Lower leg skin (tissue), 4 donors: ENCODE results near the gene FOXA1. TPM values are rescaled to one million over a fixed set of nuclear protein-coding genes. Genes with fewer than 3 reads are reported as not detected.
"Not testable (repeated sequence)": the region's sequence is repeated elsewhere in the genome, so short reads cannot be mapped to it uniquely, and the experiment has no call there.

ENCODE experiments used
- DNase-seq, 2 donors: peaks; one replicate each; pipeline ENCODE4 v3.0.0-alpha.2; 2019; ENCODE audit warnings: low spot score in 2 of 2
- H3K4me3 ChIP-seq: fragments of 200-600 bp; sonication (generic); 2 replicates; pipeline ENCODE4 v1.5.1; 2017; ENCODE audit warnings: mild to moderate bottlenecking, low read depth; ENCODE audit not compliant: poor library complexity, severe bottlenecking
- CTCF ChIP-seq, 3 donors: fragments of 450-650 bp; IDR thresholded peaks; one replicate each; pipeline ENCODE4 v1.5.1; 2016; ENCODE audit warnings: antibody characterized with exemption in 3 of 3, mild to moderate bottlenecking in 3 of 3, moderate library complexity in 2 of 3
- POLR2A ChIP-seq, 2 donors: fragments of 450-650 bp; IDR thresholded peaks; one replicate each; pipeline ENCODE4 v1.6.1; 2016 to 2017; ENCODE audit warnings: antibody characterized with exemption in 2 of 2, mild to moderate bottlenecking in 1 of 2, moderate library complexity in 1 of 2
- WGBS, 2 donors: methylation state at CpG; one replicate each; pipeline ENCODE4 v1.1.5; 2018; 5-methylcytosine and 5-hydroxymethylcytosine counted together
- intact Hi-C: fragments of 100-400 bp; cut with DNase I; formaldehyde crosslinking; loops from one replicate; pipeline ENCODE4 v1.15.0; 2023; ENCODE audit warnings: low total_unique reads
- total RNA-seq, 4 donors: library from RNA; depleted of rRNA; stranded (reverse); fragments of >200 nt; gene quantifications; one replicate each; pipeline ENCODE4 v1.1.0, GENCODE V29; 2016

The FOXA1 gene
- total RNA-seq, 4 donors from 2014 or later: 2.7 to 9.8 (median 7.5) TPM

DNA sequence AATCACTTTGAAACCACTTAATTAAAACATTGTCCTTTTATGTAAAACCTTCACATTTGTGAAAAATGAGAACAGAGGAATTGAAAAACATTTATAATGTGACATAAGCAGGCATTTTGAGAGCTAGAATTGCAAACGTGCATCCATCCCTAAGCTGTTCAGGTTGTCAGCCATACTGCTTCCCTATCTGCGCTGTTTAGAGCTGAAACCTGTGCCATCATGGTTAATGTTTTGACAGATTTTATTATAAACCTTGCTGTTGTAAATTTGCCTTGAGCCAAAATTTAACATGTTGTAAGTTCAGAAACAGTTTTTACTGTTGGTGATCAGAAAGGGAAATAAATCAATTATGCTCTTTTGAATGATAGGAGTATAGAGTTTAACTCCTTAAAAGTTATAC lies 31.9 kb downstream of the FOXA1 start:
- TF ChIP-seq CTCF (IDR thresholded peaks at IDR 0.05) (no peak), POLR2A (IDR thresholded peaks at IDR 0.05) (no peak)
- no peak overlapping the region for H3K4me3 ChIP-seq
- intact Hi-C loops: no loop called here
- DNase-seq: no peak
- WGBS, 2 donors: 64 to 70% methylated on average over 2 of the region's 2 CpGs

DNA sequence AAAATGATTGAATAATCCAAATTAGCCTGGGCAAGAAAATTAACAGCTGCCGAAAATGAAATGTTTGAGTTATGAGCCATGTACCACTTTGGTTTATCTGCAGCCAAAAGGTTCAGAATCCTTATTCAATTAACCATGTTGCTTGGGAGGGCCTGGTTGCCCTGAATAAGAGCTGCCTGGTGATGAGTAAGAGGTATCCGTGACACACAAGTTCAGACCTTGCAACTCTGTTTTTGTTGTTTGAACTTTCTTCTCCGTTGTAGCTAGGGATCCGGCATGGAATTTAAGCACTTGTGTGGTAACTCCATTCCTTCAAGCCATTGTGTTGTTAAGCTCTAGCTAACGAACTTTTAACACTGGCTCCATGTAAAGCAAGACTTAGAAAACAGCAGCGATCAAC lies 35.7 kb downstream of the FOXA1 start:
- 70 to 73% methylated on average over 6 of the region's 6 CpGs for WGBS, 2 donors
- no peak for DNase-seq
- TF ChIP-seq CTCF (IDR thresholded peaks at IDR 0.05) (no peak), POLR2A (IDR thresholded peaks at IDR 0.05) (no peak)
- intact Hi-C loops: no loop called here
- no peak overlapping the region for H3K4me3 ChIP-seq

DNA sequence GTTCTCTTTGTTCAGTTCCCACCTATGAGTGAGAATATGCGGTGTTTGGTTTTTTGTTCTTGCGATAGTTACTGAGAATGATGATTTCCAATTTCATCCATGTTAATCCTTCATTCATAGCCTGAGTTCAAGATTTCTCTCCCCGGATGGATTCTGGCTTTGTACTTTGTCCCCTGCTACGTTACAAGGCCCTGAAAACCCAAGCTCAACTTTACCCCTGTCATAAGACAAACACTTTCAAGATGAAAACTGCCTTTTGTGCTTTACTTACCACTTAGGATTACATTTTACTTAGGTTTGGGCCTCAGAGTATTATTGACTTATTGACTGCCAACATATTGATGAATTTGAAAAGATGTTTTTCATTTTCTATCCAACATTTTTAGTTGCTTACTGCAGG lies 36.3 kb downstream of the FOXA1 start:
- DNase-seq: no peak
- no peak overlapping the region for H3K4me3 ChIP-seq
- intact Hi-C loops: no loop called here
- WGBS, 2 donors: 90 to 94% methylated on average over 4 of the region's 4 CpGs
- TF ChIP-seq CTCF (IDR thresholded peaks at IDR 0.05) (no peak), POLR2A (IDR thresholded peaks at IDR 0.05) (no peak)

GRCh38 chr14:37555596-37555995 lies 39.5 kb downstream of the FOXA1 start:
- H3K4me3 ChIP-seq, DNase-seq, intact Hi-C loops: not testable (repeated sequence)
- 99% methylated on average over 15 to 22 of the region's 33 CpGs for WGBS, 2 donors

GRCh38 chr14:37553935-37554550 lies 41.0 kb downstream of the FOXA1 start:
- no peak for TF ChIP-seq CTCF (IDR thresholded peaks at IDR 0.05)
- no peak for TF ChIP-seq POLR2A (IDR thresholded peaks at IDR 0.05)
- intact Hi-C loops: no loop called here
- no peak for DNase-seq
- no peak overlapping the region for H3K4me3 ChIP-seq
- 88 to 98% methylated on average over 1 of the region's 1 CpG for WGBS, 2 donors

DNA sequence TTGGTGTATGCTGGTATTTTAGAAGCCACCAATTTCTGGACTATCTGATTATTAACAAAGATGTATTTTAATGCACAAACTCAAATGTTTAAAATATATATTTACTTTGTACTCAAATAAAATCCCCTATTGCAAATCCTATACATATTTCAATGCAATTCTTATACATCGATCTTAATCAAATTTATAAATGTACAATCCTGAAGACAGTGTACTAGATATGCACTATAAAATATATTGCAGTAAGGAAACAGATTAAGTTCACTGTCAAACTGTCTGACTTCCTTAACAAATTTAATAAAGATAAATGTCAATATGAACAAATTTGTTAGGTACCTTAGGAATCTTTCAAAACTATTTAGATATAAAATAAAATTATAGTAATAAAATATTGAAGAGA lies 43.9 kb downstream of the FOXA1 start:
- no peak overlapping the region for H3K4me3 ChIP-seq
- intact Hi-C loops: no loop called here
- no peak for DNase-seq
- TF ChIP-seq CTCF (IDR thresholded peaks at IDR 0.05) (no peak), POLR2A (IDR thresholded peaks at IDR 0.05) (no peak)
- WGBS, 2 donors: 86 to 92% methylated on average over 1 of the region's 1 CpG
